Ureter (tissue), 1 donor: ENCODE data around the gene CCDC200. TPM values are rescaled to one million over a fixed set of nuclear protein-coding genes. Genes with fewer than 3 reads are reported as not detected.

Experiments
- total RNA-seq: library from RNA; stranded (reverse); gene quantifications from one replicate; pipeline ENCODE4 v1.2.4, GENCODE V29; 2023
- donor health status: DM: yes; HTN: yes; CAD: no.

Gene CCDC200
- total RNA-seq, 1 donor from 2014 or later = not detected

Other genes starting within 250 kb of the CCDC200 start
- 2.7 TPM for gene PTGES3L, start 248.5 kb downstream of the CCDC200 start, total RNA-seq
- 24.7 TPM for gene RUNDC1, start 248.1 kb downstream of the CCDC200 start, total RNA-seq
- 1,133 TPM for gene RPL27, start 230.2 kb downstream of the CCDC200 start, total RNA-seq
- 30.5 TPM for gene IFI35, start 221.8 kb downstream of the CCDC200 start, total RNA-seq
- 128 TPM for gene VAT1, start 206.2 kb downstream of the CCDC200 start, total RNA-seq
- 3.0 TPM for gene RND2, start 203.4 kb downstream of the CCDC200 start, total RNA-seq
- 9.7 TPM for gene BRCA1, start 103.3 kb downstream of the CCDC200 start, total RNA-seq
- 84.7 TPM for gene NBR1, start 57.4 kb downstream of the CCDC200 start, total RNA-seq
- gene TMEM106A, start 16.7 kb downstream of the CCDC200 start, total RNA-seq = 15.5 TPM
- 1,456 TPM for gene RNU2-1, start 5.4 kb upstream of the CCDC200 start, total RNA-seq
- 34.3 TPM for gene ARL4D, start 170.4 kb upstream of the CCDC200 start, total RNA-seq